ENCODE results near the gene S100A16. TPM values are rescaled to one million over a fixed set of nuclear protein-coding genes. Genes with fewer than 3 reads are reported as not detected.

The S100A16 gene
- total RNA-seq: 134 and 143 TPM in 2 replicates
- long read RNA-seq, transcript S100A16-204 (3 exons, 1,118 nt): major isoform, 142 of 159 reads
- long read RNA-seq, transcript S100A16-203 (3 exons, 956 nt): minor isoform, 12 of 159 reads
- long read RNA-seq, partial matches to known transcripts: 1 of 159 reads
- long read RNA-seq, other reads (novel, unspliced or antisense): 4 of 159 reads

- Mint-ChIP-seq H3K36me3 (ENCODE audit: unreplicated experiment) (no peaks in the 10 kb centered on the region), H3K27ac (ENCODE audit: unreplicated experiment) (peak within 1 kb of the TSS; percentile 95), H3K4me1 (ENCODE audit: unreplicated experiment) (peaks cover 69% of the 10 kb centered on the region), H3K4me3 (ENCODE audit: unreplicated experiment) (peak within 1 kb of the TSS; percentile 90), H3K27me3 (ENCODE audit: unreplicated experiment) (no peaks in the 10 kb centered on the region), H3K9me3 (ENCODE audit: unreplicated experiment) (no peaks in the 10 kb centered on the region)
- no peak for TF ChIP-seq CTCF (IDR thresholded peaks at IDR 0.05)
- DNase-seq (ENCODE audit: extremely low spot score, unreplicated experiment): peak; percentile 88
Measured at GRCh38 chr1:153612755-153613331, at the start of gene S100A16. S100A16 (minus strand) TSS chr1:153613137; CDS start chr1:153608151, 4,986 bp downstream.

- Mint-ChIP-seq H3K9me3 (ENCODE audit: unreplicated experiment) (no peaks in the 10 kb centered on the region), H3K36me3 (ENCODE audit: unreplicated experiment) (peaks cover 44% of the 10 kb centered on the region), H3K4me3 (ENCODE audit: unreplicated experiment) (no peak overlapping the region)
Measured at GRCh38 chr1:153662269-153662668, 49.3 kb upstream of the S100A16 start.

GRCh38 chr1:153661111-153661708 is 48.3 kb upstream of the S100A16 start:
- H3K27ac Mint-ChIP-seq (ENCODE audit: unreplicated experiment): peak overlapping the region; percentile 56
- no peak for TF ChIP-seq CTCF (IDR thresholded peaks at IDR 0.05)
- H3K4me3 Mint-ChIP-seq (ENCODE audit: unreplicated experiment): no peak overlapping the region

More at GRCh38 chr1:153662269-153662668, 49.3 kb upstream of the S100A16 start:
- Mint-ChIP-seq H3K27me3 (ENCODE audit: unreplicated experiment) (no peaks in the 10 kb centered on the region), H3K27ac (ENCODE audit: unreplicated experiment) (no peak overlapping the region), H3K4me1 (ENCODE audit: unreplicated experiment) (peaks cover 14% of the 10 kb centered on the region)
- no peak for DNase-seq (ENCODE audit: extremely low spot score, unreplicated experiment)
- no peak for TF ChIP-seq CTCF (IDR thresholded peaks at IDR 0.05)

GRCh38 chr1:153659656-153660055 is 46.7 kb upstream of the S100A16 start:
- peak overlapping the region; percentile 97 for H3K4me3 Mint-ChIP-seq (ENCODE audit: unreplicated experiment)
- DNase-seq (ENCODE audit: extremely low spot score, unreplicated experiment): no peak
- peak overlapping the region; percentile 90 for H3K27ac Mint-ChIP-seq (ENCODE audit: unreplicated experiment)
- H3K27me3 Mint-ChIP-seq (ENCODE audit: unreplicated experiment): no peaks in the 10 kb centered on the region
- peaks cover 25% of the 10 kb centered on the region for H3K36me3 Mint-ChIP-seq (ENCODE audit: unreplicated experiment)
- TF ChIP-seq CTCF (IDR thresholded peaks at IDR 0.05): no peak
- H3K9me3 Mint-ChIP-seq (ENCODE audit: unreplicated experiment): no peaks in the 10 kb centered on the region
- H3K4me1 Mint-ChIP-seq (ENCODE audit: unreplicated experiment): peaks cover 14% of the 10 kb centered on the region

More at GRCh38 chr1:153661111-153661708, 48.3 kb upstream of the S100A16 start:
- no peak for DNase-seq (ENCODE audit: extremely low spot score, unreplicated experiment)
- Mint-ChIP-seq H3K27me3 (ENCODE audit: unreplicated experiment) (no peaks in the 10 kb centered on the region), H3K36me3 (ENCODE audit: unreplicated experiment) (peaks cover 39% of the 10 kb centered on the region), H3K4me1 (ENCODE audit: unreplicated experiment) (peaks cover 14% of the 10 kb centered on the region), H3K9me3 (ENCODE audit: unreplicated experiment) (no peaks in the 10 kb centered on the region)

- no peak for DNase-seq (ENCODE audit: extremely low spot score, unreplicated experiment)
- no peaks in the 10 kb centered on the region for H3K27me3 Mint-ChIP-seq (ENCODE audit: unreplicated experiment)
Measured at GRCh38 chr1:153659175-153659534, 46.2 kb upstream of the S100A16 start.

More at GRCh38 chr1:153659175-153659534, 46.2 kb upstream of the S100A16 start:
- peak overlapping the region; percentile 97 for H3K4me3 Mint-ChIP-seq (ENCODE audit: unreplicated experiment)
- H3K9me3 Mint-ChIP-seq (ENCODE audit: unreplicated experiment): no peaks in the 10 kb centered on the region
- peaks cover 22% of the 10 kb centered on the region for H3K36me3 Mint-ChIP-seq (ENCODE audit: unreplicated experiment)
- H3K27ac Mint-ChIP-seq (ENCODE audit: unreplicated experiment): peak overlapping the region; percentile 90
- H3K4me1 Mint-ChIP-seq (ENCODE audit: unreplicated experiment): peaks cover 14% of the 10 kb centered on the region
- TF ChIP-seq CTCF (IDR thresholded peaks at IDR 0.05): no peak
